Left ventricle myocardium inferior (tissue), 1 donor: ENCODE data around the gene RUNX2. TPM values are rescaled to one million over a fixed set of nuclear protein-coding genes. Genes with fewer than 3 reads are reported as not detected.

Experiments used
- DNase-seq: peaks from one replicate; pipeline ENCODE4 v3.0.0-alpha.2; 2020
- H3K27ac ChIP-seq: fragments of 200-600 bp; replicated peaks from 2 replicates; pipeline ENCODE4 v1.8.0; 2021
- H3K27me3 ChIP-seq: fragments of 200-600 bp; 2 replicates; pipeline ENCODE4 v1.8.0; 2021; ENCODE audit warnings: low read depth
- H3K36me3 ChIP-seq: fragments of 200-600 bp; 2 replicates; pipeline ENCODE4 v1.8.0; 2021
- H3K4me1 ChIP-seq: fragments of 200-600 bp; 2 replicates; pipeline ENCODE4 v1.8.0; 2021
- H3K4me3 ChIP-seq: fragments of 200-600 bp; 2 replicates; pipeline ENCODE4 v1.8.0; 2021; ENCODE audit warnings: mild to moderate bottlenecking, moderate library complexity
- H3K9me3 ChIP-seq: fragments of 200-600 bp; replicated peaks from 2 replicates; pipeline ENCODE4 v1.8.0; 2021
- intact Hi-C: fragments of 100-400 bp; cut with micrococcal nuclease; formaldehyde crosslinking; loops from one replicate; pipeline ENCODE4 v1.11.0; 2022
- total RNA-seq: library from RNA; stranded (reverse); fragmentation: NEBNext Ultra II Directional; extraction: Animal tissue kit (Norgen Biotek cat#: 25700); gene quantifications from one replicate; pipeline ENCODE4 v1.2.1, GENCODE V29; 2021
- TF ChIP-seq, protein P1 (sequence below): fragments of 200-600 bp; IDR thresholded peaks from 2 replicates; pipeline ENCODE4 v1.8.0; 2021; ENCODE audit warnings: antibody characterized with exemption, mild to moderate bottlenecking, borderline replicate concordance
- donor health status: DM: no; HTN: yes; CAD: no; lungs with severe emphysema.

The RUNX2 gene
- total RNA-seq, 1 donor from 2014 or later, result 0.38 TPM

DNA sequence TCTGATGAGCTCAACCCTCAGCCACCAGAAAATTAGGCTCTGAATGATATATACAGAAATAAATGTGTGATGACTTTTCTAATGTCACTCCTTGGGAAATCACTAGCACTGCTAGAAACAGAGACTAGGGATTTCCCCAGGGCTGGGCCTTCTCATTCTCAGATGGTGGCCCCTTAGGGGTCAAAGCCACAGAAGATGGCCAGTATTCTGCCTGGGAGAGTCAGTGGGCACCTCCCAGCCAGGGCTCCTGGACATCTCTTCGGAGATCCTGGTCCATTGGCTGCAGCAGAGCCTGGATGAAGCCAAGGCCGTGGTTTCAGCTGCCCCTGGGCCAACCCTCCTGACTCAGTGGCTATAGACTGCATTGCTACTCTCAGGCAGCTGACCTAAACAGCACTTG, 326.5 kb downstream of the RUNX2 start:
- no peak overlapping the region for H3K27ac ChIP-seq
- TF ChIP-seq, protein P1, sequence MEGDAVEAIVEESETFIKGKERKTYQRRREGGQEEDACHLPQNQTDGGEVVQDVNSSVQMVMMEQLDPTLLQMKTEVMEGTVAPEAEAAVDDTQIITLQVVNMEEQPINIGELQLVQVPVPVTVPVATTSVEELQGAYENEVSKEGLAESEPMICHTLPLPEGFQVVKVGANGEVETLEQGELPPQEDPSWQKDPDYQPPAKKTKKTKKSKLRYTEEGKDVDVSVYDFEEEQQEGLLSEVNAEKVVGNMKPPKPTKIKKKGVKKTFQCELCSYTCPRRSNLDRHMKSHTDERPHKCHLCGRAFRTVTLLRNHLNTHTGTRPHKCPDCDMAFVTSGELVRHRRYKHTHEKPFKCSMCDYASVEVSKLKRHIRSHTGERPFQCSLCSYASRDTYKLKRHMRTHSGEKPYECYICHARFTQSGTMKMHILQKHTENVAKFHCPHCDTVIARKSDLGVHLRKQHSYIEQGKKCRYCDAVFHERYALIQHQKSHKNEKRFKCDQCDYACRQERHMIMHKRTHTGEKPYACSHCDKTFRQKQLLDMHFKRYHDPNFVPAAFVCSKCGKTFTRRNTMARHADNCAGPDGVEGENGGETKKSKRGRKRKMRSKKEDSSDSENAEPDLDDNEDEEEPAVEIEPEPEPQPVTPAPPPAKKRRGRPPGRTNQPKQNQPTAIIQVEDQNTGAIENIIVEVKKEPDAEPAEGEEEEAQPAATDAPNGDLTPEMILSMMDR, result no peak
- no peaks in the 10 kb centered on the region for H3K4me1 ChIP-seq
- H3K4me3 ChIP-seq, result no peak overlapping the region
- intact Hi-C loops, result no loop called here
- H3K36me3 ChIP-seq, result no peaks in the 10 kb centered on the region
- no peaks in the 10 kb centered on the region for H3K9me3 ChIP-seq
- DNase-seq, result no peak
- peaks cover 43% of the 10 kb centered on the region for H3K27me3 ChIP-seq

DNA sequence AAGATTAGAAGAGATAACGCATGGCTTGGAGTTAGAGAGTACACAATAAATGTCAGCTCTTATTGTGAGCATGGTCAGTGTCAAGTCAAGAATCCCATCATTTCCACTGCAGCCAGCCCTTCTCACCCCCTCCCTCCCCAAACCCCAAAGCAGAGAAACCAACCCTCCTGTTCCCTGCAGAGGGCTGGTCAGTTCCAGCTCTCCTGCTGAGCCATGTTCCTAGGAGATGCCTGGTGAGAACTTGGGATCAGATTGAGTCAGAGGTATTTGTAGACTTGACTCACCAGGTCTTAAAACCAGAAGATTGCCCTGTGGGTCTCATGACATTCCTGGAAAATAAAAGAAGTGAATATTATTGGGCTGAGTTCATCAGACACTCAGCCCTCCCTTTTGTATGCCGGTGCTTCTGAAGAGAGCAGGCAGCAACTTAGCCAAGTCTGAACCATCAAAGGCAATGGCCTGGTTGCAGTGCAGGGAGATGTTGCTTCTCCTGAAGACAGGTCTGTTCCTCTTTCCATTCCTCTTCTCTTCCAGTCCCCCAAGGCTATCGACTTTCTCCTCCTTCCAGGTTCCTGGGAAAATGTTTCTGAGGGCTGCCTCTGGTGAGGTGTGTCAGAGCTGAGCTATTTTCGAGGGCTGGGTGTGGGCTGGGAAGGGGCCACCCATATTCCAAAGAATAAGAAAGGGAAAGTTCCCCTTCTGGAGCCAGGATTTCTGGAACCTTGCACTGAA, 327.8 kb downstream of the RUNX2 start:
- no peaks in the 10 kb centered on the region for H3K9me3 ChIP-seq
- no peak overlapping the region for H3K27ac ChIP-seq
- DNase-seq, result no peak
- intact Hi-C loops, result no loop called here
- no peak overlapping the region for H3K4me3 ChIP-seq
- H3K27me3 ChIP-seq, result peaks cover 43% of the 10 kb centered on the region
- H3K36me3 ChIP-seq, result no peaks in the 10 kb centered on the region
- H3K4me1 ChIP-seq, result no peaks in the 10 kb centered on the region
- TF ChIP-seq, protein P1, result no peak

DNA sequence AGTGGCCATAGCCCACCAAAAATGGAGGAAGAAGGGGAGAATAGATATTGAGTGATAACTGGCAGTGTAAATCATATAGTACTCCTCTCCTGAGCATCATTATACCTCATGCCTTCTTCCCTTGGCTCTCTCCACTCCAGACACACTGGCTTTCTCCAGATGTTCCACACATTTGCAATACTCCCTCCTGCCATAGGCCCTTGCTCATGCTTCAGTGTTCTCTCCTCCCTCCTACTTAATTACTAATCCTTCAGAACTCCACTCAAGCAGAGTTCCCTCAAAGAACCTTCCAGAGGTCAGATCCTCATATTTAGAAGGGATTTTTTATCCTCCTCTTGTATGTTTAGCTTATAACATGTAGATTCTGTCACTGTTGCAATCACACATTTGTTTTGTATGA, 329.1 kb downstream of the RUNX2 start:
- no peak for DNase-seq
- TF ChIP-seq, protein P1, result no peak
- Histone ChIP-seq H3K4me3 (no peak overlapping the region), H3K27me3 (peaks cover 47% of the 10 kb centered on the region), H3K27ac (no peak overlapping the region), H3K9me3 (no peaks in the 10 kb centered on the region), H3K36me3 (no peaks in the 10 kb centered on the region), H3K4me1 (no peaks in the 10 kb centered on the region)
- intact Hi-C loops, result no loop called here

DNA sequence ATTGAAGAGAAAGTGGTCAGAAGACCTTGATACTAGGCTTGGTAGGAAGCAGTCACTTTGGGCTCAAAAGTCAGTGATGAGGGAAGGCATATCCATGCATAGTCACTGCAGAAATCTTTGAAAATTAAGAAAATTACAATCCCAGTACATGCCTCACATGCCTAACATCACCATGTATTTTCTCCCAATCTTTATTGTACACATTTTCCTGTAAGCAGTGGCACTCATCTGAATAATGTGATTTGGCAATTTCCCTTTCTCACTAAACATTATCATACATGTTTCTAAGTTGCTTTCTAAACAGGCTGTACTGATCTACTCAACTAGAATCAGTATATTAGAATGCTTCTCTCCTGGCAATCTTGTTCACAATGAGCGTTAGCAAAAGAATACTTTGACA, 330.3 kb downstream of the RUNX2 start:
- TF ChIP-seq, protein P1, result no peak
- Histone ChIP-seq H3K27me3 (peaks cover 49% of the 10 kb centered on the region), H3K9me3 (no peaks in the 10 kb centered on the region), H3K4me3 (no peak overlapping the region), H3K27ac (no peak overlapping the region), H3K36me3 (no peaks in the 10 kb centered on the region), H3K4me1 (peaks cover 4% of the 10 kb centered on the region)
- no peak for DNase-seq
- intact Hi-C loops, result no loop called here

DNA sequence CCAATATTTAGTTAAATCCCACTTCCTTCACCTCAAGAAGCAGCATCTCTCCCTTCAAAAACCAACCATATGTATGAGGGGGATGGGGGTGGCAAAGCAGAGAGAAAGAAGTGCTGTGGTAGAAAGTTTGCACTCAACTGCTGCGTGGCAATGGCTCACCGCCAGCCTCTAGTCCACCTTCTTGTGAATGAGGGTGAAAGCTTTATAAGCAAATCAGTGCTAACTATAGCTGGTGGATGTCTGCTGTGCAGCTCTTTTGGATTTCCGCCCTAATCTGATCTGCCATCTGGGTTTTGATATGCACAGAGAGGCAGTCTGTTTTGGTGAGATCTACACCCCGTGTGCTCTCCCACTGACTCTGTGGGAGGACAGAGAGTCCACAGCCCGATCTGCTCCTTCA, 330.8 kb downstream of the RUNX2 start:
- Histone ChIP-seq H3K27me3 (peaks cover 51% of the 10 kb centered on the region), H3K4me1 (peaks cover 10% of the 10 kb centered on the region), H3K27ac (no peak overlapping the region), H3K36me3 (no peaks in the 10 kb centered on the region), H3K4me3 (no peak overlapping the region), H3K9me3 (no peaks in the 10 kb centered on the region)
- TF ChIP-seq, protein P1, result no peak
- no peak for DNase-seq
- intact Hi-C loops, result no loop called here
